Thoracic aorta (tissue), 2 donors: ENCODE measurements around the gene GYPE. TPM values are rescaled to one million over a fixed set of nuclear protein-coding genes. Genes with fewer than 3 reads are reported as not detected.
"Not testable (repeated sequence)": the region's sequence is repeated elsewhere in the genome, so short reads cannot be mapped to it uniquely, and the experiment has no call there.

Experiments used
- ATAC-seq: fragments of 150-250 bp; one replicate; pipeline ENCODE4 v1.8.0; 2017; ENCODE audit warnings: low read depth; ENCODE audit not compliant: insufficient number of reproducible peaks, low FRiP score
- DNase-seq: peaks from one replicate; pipeline ENCODE4 v3.0.0-alpha.2; 2020; ENCODE audit warnings: low spot score
- H3K27ac ChIP-seq, 2 donors: fragments of 200-600 bp; sonication (generic); 1 replicate in 1 of 2; 2 replicates in 1 of 2; pipeline ENCODE4 v1.5.1; 2016; ENCODE audit warnings: mild to moderate bottlenecking in 2 of 2, moderate library complexity in 2 of 2
- H3K27me3 ChIP-seq: fragments of 200-600 bp; sonication (generic); replicated peaks from 2 replicates; pipeline ENCODE4 v1.6.0; 2016; ENCODE audit warnings: mild to moderate bottlenecking; ENCODE audit not compliant: insufficient read depth
- H3K36me3 ChIP-seq: fragments of 200-600 bp; sonication (generic); one replicate; pipeline ENCODE4 v1.5.1; 2016
- H3K4me1 ChIP-seq, 2 donors: fragments of 200-600 bp; sonication (generic); 1 replicate in 1 of 2; 2 replicates in 1 of 2; pipeline versions ENCODE4 v1.5.1 to v1.6.0; 2016; ENCODE audit warnings: low read depth in 2 of 2, mild to moderate bottlenecking in 1 of 2; ENCODE audit not compliant: control insufficient read depth in 1 of 2
- H3K4me3 ChIP-seq: fragments of 200-600 bp; sonication (generic); 2 replicates; pipeline ENCODE4 v1.5.1; 2016; ENCODE audit warnings: mild to moderate bottlenecking
- H3K9me3 ChIP-seq: fragments of 200-600 bp; sonication (generic); 2 replicates; pipeline ENCODE4 v1.5.1; 2016
- total RNA-seq, 2 donors: library from RNA; depleted of rRNA; stranded (reverse); fragments of >200 nt; gene quantifications; one replicate each; pipeline versions ENCODE4 v1.1.0 to v1.2.3, GENCODE V29; 2016

The GYPE gene
- total RNA-seq, 2 donors from 2014 or later = 1.1 TPM; not detected in 1

DNA sequence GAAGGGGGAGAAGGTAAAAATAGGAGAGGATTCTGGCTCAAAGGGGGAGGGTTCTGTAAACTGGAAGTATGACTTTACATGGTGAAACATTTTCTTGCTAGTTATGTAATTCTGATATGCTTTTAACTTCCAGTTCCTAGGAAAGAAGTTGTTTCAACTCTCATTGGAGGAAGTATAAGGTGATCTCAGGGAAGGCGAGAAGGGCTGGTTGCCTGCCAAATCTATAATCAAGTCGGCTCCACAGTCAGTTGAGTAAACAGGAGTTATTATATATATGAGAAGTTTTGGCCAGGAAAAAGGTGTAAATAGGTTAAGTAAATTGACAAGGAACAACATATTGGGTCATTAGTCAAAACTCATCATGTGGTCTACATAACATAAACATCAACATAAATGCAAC, 56.1 kb downstream of the GYPE start:
- not testable (repeated sequence) for H3K9me3 ChIP-seq, H3K27me3 ChIP-seq, H3K4me1 ChIP-seq, DNase-seq, H3K36me3 ChIP-seq, ATAC-seq, H3K4me3 ChIP-seq, H3K27ac ChIP-seq

DNA sequence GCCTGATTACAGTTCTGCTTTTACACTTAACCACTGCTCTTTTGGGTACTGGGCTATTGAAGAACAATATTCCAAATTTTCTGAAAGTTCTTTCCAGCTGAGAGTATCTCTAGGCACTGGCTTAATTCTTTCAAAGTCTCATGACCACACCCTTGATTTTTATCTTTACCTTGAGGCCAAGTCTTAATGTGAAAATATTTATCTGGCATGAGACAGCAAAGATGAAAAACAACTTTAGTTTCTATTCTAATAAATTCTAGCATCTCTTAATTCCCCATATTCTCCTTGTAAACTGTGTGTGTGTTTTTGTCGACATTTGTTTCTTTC, 61.9 kb downstream of the GYPE start:
- H3K9me3 ChIP-seq, H3K27ac ChIP-seq, DNase-seq, H3K27me3 ChIP-seq, ATAC-seq, H3K36me3 ChIP-seq, H3K4me1 ChIP-seq, H3K4me3 ChIP-seq: not testable (repeated sequence)

DNA sequence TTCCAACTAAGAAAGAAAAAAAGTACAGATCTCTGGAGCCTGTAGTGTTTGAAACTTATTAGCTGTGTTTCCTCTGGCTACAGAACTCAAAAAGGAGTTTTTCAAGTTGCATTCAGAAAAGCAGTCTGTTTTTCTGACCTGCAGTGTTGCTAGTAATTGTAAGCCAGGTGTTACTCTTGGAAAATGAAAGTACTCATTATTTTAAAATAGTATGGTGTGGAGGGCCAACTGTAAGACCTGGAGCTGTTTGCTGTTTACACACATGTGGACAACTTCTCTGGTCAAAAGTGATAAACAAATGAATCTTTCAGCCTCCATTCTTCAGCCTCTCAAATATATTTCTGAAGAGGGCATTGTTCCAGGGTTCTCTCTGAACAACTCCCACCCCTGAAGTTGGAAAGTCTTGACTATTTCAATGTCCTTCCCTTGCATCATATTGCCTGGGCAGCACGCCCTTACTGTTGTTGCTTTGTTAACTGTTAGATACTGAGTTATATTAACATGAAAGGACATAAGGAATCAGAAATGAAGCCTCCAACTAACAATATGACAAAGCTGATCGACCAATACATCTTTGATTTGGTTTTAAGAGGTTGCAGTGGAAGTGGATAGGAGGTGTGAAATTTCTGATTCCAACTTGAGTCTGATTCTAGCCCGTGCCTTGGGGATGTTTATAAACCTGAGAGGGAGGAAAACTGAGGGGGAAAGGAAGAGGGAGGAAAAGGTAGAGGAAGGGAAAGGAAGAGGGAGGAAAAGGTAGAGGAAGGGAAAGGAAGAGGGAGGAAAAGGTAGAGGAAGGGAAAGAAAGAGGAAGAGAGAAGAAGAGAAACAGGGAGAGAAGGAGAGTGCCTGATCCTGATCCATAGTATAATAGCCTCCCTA, 62.5 kb downstream of the GYPE start:
- H3K4me1 ChIP-seq, H3K36me3 ChIP-seq, H3K9me3 ChIP-seq, H3K4me3 ChIP-seq, ATAC-seq, H3K27ac ChIP-seq, DNase-seq, H3K27me3 ChIP-seq: not testable (repeated sequence)

DNA sequence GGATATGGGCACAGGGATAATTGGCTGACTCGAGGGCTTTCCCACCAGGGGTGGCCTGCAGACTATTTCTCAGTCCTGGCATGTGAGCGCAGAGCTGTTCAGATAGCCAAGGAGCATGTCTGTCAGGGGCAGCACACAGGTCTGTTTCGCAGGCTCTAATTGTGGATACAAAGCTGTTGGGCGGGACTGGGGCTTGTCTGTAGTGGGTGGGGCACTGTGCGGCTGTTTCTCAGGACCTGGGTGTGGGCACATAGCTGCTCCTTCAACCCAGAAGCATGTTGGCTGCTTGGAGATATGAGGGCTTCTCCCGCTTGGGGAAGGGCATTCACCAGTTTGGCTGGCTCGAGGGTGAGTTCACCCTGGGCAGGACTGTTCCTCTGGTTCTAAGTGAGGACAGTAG, 65.9 kb downstream of the GYPE start:
- DNase-seq, H3K9me3 ChIP-seq, H3K27ac ChIP-seq, H3K4me1 ChIP-seq, ATAC-seq, H3K4me3 ChIP-seq, H3K27me3 ChIP-seq, H3K36me3 ChIP-seq: not testable (repeated sequence)

DNA sequence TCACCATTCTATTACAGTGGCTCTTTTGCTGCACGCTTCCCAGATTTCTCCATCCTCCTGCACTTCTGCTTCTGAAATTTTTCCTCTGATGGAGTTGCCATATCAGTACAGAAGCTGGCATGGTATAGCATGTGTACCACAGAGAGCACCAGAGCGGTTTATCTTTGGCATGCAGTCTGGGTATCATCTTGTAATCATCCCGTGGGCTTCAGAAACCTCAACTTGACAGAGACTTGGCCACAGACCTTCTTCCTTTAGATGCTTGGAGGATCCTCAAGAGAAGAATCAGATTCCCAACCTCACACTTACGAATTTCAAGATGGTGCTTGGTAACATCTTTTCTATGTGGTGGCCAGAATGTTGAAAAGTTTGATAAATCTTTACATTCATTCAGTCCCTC, 71.2 kb downstream of the GYPE start:
- not testable (repeated sequence) for ATAC-seq, H3K27ac ChIP-seq, DNase-seq

DNA sequence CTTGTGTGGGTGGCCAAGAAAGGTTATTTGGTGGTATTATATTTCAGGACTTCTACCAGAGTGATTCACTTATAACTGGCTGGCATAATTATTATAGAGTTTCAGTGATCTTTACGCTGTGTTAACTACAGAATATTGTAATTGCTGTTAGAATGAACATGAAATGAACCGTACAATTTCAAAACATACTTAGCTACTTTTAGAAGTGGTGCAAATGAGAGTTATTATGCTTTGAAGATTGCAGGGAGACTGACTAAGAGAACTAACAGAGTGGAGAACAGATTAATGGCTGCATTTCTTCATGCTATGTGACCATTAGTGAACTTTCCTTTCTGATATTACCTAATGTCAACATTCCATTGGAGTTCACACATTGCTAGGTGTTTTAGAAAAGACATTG, 71.7 kb downstream of the GYPE start:
- not testable (repeated sequence) for H3K27ac ChIP-seq, H3K4me1 ChIP-seq, H3K36me3 ChIP-seq, H3K9me3 ChIP-seq, ATAC-seq, DNase-seq, H3K4me3 ChIP-seq, H3K27me3 ChIP-seq

More for the DNA sequence above, 71.2 kb downstream of the GYPE start:
- not testable (repeated sequence) for H3K36me3 ChIP-seq, H3K9me3 ChIP-seq, H3K4me3 ChIP-seq, H3K4me1 ChIP-seq, H3K27me3 ChIP-seq

DNA sequence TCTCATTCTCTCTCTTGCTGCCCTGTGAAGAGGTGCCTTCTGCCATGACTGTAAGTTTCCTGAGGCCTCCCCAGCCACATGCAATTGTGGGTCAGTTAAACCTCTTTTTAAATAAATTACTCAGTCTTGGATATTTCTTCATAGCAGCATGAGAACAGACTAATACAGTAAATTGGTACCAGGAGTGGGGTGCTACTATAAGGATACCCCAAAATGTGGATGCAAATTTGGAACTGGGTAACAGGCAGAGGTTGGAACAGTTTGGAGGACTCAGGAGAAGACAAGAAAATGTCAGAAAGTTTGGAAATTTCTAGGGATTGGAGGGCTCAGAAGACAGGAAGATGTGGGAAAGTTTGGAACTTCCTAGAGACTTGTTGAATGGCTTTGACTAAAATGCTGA, 74.8 kb downstream of the GYPE start:
- not testable (repeated sequence) for H3K27ac ChIP-seq, H3K36me3 ChIP-seq, H3K4me1 ChIP-seq, DNase-seq, ATAC-seq, H3K9me3 ChIP-seq, H3K4me3 ChIP-seq, H3K27me3 ChIP-seq

DNA sequence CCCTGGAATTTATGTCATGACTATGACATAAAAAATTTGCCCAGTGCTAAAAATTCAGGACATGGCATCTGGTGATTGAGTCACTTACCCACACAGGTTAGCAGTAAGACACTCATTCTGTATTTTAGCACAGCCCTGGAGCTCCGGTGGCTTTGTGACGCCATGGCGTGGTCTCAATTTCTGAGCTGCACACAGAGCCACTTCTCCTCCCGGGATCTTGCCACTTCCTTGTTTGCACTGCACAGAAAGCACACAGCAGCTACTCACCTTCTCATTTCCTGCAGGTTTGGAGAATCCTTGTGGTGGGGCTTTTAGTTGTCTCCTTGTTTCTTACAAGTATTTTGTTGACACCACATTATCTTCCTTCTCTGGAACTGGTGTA, 76.1 kb downstream of the GYPE start:
- ATAC-seq, H3K4me1 ChIP-seq, H3K27me3 ChIP-seq, DNase-seq, H3K4me3 ChIP-seq, H3K27ac ChIP-seq, H3K9me3 ChIP-seq, H3K36me3 ChIP-seq: not testable (repeated sequence)

Other genes with a start within 250 kb of the GYPE start
- under 1 TPM; 0.14 TPM for gene FREM3, start 204.9 kb downstream of the GYPE start, total RNA-seq
- gene GYPB, start 113.8 kb upstream of the GYPE start, total RNA-seq = not detected
- gene GYPA, start 235.2 kb upstream of the GYPE start, total RNA-seq = not detected